Thoracic aorta endothelial cell (primary cell): ENCODE data around the gene EIF2S3. TPM values are rescaled to one million over a fixed set of nuclear protein-coding genes. Genes with fewer than 3 reads are reported as not detected.

Experiments
- total RNA-seq: library from RNA; depleted of rRNA; stranded (reverse); fragments of >200 nt; gene quantifications from 2 replicates; pipeline ENCODE4 v1.2.3, GENCODE V29; 2012

Gene EIF2S3
- 383 and 440 TPM in 2 replicates for total RNA-seq

DNA sequence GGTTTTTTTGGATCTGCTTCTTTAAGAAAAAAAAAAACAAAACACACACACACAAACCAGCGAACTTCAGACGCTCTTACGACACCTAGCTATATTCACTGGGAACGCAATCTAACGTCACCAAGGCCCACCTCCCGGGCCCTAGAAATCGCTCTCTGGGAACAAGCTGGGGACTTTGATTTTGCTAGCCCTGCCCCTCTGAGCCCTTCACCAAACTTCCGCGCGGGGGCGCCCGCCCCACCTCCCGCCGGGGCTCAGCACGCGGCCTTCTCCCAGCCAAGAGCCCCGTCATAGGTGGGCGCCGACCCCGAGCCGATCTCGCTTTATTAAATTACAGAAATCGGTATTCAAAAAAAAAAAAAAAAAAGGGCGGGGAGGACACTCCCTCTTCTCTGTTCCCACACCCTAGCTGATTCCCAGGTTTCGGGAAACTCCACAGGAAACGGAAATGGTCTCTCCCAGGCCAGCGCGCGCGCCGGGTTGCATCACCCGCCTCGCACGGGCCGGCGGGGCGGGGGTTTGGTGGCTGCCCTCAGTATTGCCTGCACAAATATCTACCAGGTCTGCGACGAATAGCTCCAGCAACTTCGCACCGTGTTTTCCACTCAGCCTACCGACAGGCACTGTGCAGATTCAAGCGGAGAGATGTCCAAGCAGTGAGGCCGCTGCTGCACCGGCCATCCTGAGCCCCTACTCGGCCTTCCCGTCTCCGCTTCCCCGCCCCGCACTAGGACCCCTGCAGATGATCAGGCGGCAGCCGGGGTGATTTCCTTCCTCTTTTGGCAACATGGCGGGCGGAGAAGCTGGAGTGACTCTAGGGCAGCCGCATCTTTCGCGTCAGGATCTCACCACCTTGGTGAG lies at the start of gene EIF2S3:
EIF2S3 (plus strand) TSS at position 775 of the 861 bp plus-strand sequence; CDS start at position 788, 13 bp downstream.

DNA sequence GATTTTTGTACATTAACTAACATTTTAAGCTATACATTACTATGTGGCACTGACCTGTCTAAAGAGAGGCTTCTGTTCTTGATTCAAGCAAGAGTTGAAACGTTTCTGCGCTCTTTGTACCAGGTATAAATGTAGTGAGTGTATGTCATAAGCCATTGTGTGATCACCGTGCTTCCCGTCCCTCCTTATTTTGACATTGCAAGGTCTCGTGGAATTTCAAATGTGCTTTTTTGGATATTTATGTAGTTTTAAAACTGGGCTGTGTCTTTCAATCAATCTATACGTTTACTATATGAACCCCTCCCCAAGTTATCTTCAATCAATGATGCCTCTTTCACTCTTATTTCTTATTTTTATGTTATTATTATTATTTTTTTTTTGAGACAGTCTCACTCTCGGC lies 27.7 kb upstream of the EIF2S3 start, which contains the start of gene KLHL15:
KLHL15 (minus strand) TSS at position 101 of the 400 bp plus-strand sequence. CDS start 20,493 bp downstream, outside the sequence.

Other genes starting within 250 kb of the EIF2S3 start
- gene APOO, start 147.0 kb upstream of the EIF2S3 start, total RNA-seq: 12.2 and 16.7 TPM in 2 replicates
- under 0.01 TPM in 1 of 2 replicates, not detected in the other for gene CXorf58, start 146.9 kb upstream of the EIF2S3 start, total RNA-seq
- 8.3 and 9.7 TPM in 2 replicates for gene KLHL15, start 27.8 kb upstream of the EIF2S3 start, total RNA-seq
- 49.3 and 81.4 TPM in 2 replicates for gene ZFX, start 94.8 kb downstream of the EIF2S3 start, total RNA-seq